HG03025 (cell line): ENCODE data around the gene NAB1.

Source experiments
- ATAC-seq: cut with Tn5 transposase; IDR thresholded peaks from one replicate; pipeline ENCODE4 v1.9.1; 2021; ENCODE audit warnings: mild to moderate bottlenecking, moderate library complexity; ENCODE audit not compliant: unreplicated experiment, low FRiP score

The NAB1 gene

DNA sequence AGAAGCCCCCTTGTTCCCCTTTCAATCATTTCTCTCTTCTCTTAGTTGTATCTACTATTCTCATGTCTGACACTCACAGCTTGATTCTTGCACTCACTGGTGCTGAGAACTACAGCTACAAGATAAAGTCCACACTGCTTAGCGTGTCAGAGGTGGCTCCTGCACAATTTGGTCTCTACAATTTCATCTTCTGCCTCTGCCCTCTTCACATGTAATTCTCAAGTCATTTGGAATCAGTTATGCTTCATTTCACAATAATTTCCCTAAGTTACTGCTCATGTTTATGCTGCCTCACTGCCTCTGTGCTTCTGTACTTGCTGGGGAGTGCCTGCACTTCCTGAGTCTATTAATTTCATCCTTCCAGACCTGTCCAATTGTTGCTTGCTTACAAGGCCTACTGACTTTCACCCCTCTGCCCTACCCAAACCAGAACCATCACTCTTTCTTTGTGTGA is 11.6 kb upstream of the NAB1 start:
- no peak for ATAC-seq

DNA sequence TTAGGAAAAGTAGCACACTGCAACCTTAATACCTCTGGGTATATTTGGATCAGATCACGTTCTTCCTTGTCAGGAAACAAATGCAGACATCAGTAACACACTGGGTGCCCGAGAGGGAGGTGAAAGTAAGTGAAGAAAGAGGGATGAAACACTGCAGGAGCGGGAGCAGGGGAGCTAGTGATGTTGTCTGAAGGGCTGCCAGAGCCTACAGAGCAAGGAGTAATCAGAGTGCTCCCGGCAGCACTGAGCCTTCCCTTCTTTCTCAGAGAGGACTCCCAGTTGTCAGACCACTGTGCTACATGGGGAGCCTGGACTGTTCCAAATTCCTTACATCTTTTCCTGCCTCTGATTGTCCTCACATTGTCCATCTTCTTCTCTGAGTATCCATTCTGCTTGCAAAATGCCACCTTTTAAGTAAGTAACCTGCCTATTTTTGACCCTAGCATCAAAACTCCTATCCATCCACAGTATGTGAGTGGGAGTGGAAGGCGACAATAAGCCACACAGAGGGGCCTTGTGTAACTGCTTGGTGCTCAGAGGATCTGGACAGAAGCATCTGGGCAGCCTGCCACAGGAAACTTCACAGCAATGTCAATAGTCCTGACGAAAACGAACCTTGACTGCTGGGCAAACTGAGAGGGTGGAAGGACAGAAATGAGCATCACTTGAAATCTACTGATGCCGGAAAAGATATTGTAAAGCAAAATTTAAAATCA is 10.8 kb upstream of the NAB1 start:
- ATAC-seq: no peak

GRCh38 chr2:190640117-190640516 is 8.8 kb upstream of the NAB1 start:
- ATAC-seq: no peak

- ATAC-seq: no peak
These were observed 7.4 kb upstream of the NAB1 start for GRCh38 chr2:190641469-190641868.

- ATAC-seq: no peak
These were observed 1.9 kb upstream of the NAB1 start for GRCh38 chr2:190646780-190647522.

DNA sequence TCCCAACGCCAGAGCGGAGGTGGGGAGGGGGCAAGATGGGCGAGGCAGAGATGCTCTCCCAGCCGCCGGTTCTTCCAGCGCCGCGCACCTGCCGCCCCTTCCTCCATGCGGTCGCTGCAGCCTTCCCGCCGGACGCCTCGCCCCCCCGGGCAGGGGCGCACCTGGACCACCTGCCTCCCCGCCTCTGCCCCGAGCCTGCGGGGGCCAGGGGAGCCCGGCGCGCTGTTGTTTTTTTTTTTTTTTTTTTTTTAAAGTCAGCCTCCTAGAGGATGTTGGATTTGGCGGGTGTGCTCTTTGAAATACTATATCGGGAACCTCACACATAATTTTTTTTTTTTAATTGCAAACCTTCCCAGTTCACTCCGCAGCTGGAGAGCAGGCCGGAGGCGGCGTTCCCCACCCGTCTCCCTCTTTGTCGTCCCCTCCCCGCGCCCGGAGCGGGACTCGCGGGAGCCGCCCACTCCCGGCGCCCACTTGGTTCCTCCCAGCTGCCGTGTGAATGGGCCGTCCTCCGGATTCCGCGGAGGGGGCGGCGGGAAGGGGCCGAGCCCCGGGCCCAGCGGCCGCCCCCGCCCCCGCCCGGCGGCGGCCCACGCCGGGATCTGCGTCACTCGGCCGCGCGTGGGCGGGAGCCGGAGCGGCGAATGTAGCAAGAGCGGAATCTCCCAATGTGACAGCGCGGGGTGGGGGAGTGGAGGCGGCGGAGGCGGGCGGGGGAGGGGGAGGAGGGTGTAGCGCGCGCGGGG is 421 bp upstream of the NAB1 start:
- peak; percentile 56 for ATAC-seq

DNA sequence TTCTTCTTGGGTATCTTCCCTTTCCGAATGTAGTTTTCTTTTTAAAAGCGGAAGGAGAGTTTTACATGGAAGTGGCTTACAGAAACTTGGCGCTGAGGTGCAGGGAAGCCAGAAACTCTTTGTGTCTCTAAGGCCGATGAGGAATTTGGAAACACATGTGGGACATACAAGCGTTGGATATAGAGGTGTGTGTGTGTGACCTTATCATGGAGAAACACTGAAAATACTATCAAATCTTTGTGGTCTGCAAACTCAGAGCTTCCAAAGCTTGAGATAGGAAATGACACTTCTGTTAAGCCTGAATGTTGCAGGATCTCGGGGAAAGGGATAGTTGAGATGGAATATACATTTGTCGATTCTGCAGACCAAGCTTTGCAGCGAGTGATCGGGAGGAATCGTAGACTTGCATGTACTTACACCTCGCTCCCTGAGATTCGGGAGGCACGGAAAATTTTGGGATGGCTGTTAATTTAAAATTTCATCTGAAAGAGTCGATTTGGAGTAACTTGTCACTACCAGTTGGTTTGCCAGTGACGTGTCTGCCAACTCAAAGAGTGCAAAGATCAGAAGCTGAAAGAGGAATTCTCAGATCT is 1.0 kb downstream of the NAB1 start:
- ATAC-seq: no peak

DNA sequence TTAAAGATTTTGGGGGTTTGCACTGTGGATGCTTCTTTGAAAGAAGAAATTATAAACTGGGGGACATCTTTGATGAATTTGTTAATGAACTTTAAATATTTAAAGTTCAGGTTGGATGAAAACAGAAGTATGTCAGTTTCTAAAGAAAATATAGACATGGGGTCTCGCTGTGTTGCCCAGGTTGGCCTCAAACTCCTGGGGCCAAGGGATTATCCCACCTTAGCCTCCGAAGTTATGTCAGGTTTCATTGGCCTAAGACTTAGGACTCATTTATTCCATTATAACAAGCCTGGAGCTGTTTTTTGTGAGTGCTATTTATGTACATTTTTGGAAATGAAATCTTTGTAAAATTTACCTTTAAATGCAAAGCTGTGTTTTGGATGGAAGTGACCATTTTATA is 2.5 kb downstream of the NAB1 start:
- ATAC-seq: no peak

DNA sequence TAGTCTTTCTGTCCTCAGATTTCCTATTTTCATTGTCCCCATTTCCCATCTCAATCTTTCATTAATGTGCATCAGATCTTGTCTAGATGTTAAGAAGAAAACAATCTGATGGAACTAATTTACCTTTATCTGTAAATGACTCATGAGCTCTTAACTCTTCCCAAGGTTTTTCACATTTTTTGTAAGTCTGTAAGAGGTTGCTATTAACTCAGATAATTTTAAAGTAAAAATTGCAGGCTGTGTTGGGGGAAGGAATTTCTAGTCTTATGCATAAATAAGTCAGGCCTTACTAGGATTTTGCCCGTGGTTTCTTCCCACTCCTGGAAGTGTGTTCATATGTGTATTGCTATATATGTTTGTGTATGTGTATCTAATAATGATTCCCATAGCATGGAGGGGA is 4.3 kb downstream of the NAB1 start:
- no peak for ATAC-seq

- ATAC-seq: no peak
These were observed 5.0 kb downstream of the NAB1 start for GRCh38 chr2:190653931-190654330.

DNA sequence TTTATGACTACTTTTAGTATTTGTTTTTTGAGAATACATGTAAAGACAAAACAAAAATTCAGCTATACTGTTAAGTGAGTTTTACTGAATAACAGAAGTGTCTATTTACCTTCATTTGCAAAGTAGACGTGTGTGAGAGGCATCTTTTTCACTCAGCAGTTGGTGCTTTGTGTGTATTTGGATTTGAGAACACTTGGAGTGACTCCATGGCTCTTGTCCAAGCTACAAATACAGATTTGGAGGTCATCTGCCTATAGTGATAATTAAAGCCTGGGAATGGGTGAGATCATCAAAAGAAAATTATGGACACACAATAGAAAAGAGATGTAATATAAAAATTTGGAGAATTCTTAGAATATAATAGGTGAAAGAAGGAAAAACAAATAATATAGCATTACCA is 6.2 kb downstream of the NAB1 start:
- no peak for ATAC-seq

DNA sequence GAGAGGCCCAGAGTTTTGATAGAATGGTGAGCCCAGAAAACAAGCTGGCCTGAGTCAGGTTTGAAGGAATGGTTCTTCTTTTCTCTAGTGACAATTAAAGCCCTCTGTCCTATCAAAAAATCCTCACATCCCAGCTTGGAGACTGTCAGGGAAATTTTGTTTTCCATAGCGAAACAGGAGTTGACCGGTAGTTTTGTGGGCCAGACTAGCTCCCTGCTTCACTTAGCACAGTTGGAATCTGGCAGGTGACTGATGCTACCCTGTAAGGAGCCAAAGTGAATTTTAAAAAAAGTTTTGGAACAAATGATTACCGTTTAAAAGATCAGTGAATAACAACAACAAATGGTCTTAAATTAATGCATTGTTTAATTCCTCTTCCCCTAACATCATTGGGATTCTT is 6.7 kb downstream of the NAB1 start:
- no peak for ATAC-seq

- no peak for ATAC-seq
These were observed 7.4 kb downstream of the NAB1 start for GRCh38 chr2:190656301-190656700.

DNA sequence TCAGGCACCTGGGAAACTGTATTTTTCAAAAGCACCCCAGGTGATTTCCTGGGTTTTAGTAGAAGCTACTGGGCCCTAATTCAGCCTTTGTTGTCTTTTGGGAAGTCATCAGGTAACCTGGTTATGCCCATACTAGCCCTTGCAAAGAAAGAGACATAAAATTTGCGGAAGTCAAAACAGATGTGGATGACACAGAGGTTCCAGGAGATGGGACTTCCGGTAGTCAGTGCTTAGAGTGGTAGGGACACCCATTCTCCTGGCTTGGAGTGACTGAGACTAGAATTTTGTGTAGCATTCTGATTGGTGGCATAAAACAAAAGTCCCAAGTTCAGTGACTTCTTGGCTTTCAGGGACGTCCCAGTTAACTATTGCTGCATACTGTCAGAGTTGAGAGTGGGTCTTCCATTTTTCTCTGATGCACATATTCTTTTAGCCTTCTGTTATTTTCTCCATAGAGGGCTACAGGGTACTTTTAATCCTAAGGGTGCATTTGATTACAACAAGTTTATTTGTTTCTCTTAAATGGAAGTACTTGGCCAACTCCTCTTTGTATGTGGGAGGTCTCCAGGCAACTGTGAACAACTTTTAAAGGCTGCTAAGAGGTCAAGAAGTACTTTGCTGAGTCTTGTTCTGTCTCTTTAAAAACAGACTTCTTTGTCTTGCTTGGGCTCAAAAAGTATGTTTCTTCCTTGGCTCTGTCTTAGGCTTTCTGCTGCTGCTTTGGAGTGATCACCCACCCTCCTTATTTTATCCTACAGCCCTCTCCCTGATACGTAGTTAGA is 8.8 kb downstream of the NAB1 start:
- ATAC-seq: no peak

- no peak for ATAC-seq
These were observed 10.7 kb downstream of the NAB1 start for GRCh38 chr2:190659553-190659952.

- no peak for ATAC-seq
These were observed 13.9 kb downstream of the NAB1 start for GRCh38 chr2:190662754-190663153.

GRCh38 chr2:190663348-190663747 is 14.5 kb downstream of the NAB1 start:
- ATAC-seq: no peak

DNA sequence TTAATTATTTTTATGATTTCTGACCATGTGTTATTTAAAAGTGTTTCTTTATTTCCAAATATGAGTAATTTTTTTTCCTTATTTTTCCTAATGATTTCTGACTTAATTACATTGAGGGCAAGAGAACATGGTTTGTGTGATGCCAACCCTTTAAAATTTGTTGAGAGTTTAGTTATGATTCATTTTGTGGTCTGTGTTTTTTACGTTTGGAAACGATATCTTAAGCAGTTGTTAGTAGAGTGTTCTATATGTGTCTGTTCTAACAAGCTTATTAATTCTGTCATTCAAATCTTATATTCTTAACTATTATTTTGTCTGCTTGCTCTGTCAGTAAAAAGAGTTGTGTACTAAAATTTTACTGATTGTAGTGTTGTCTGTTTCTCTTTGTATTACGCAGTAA is 15.0 kb downstream of the NAB1 start:
- no peak for ATAC-seq

- ATAC-seq: no peak
These were observed 15.4 kb downstream of the NAB1 start for GRCh38 chr2:190664240-190664639.

DNA sequence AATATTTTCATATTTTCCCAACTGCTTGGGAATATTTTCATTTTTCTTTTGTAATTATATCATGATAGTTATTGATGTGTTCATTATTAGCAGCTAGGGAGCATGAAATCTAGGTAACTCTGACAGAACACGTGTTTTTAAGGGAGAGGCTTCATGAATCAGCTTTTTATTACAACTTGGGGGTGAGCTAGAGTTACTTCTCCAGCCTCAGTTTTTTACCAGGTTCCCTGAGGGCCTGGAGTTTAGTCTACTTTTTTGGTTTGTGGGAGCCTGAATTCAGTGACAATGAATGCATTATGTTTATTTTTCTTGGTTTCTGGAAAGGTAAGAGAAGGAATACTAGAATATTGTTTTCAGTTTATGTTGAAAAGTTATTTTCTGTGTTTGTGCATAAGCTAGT is 18.0 kb downstream of the NAB1 start:
- no peak for ATAC-seq
